VCaP (cell line): ENCODE results near the gene PLEKHO1.

ENCODE experiments used
- H3K27ac ChIP-seq: fragments of 450-650 bp; 2 replicates; pipeline ENCODE4 v1.5.1; 2017
- TF ChIP-seq, protein P1 (sequence below): fragments of 450-650 bp; conservative IDR thresholded peaks from 2 replicates; pipeline ENCODE4 v1.5.1; 2017; ENCODE audit warnings: mild to moderate bottlenecking, moderate library complexity

Gene PLEKHO1

DNA sequence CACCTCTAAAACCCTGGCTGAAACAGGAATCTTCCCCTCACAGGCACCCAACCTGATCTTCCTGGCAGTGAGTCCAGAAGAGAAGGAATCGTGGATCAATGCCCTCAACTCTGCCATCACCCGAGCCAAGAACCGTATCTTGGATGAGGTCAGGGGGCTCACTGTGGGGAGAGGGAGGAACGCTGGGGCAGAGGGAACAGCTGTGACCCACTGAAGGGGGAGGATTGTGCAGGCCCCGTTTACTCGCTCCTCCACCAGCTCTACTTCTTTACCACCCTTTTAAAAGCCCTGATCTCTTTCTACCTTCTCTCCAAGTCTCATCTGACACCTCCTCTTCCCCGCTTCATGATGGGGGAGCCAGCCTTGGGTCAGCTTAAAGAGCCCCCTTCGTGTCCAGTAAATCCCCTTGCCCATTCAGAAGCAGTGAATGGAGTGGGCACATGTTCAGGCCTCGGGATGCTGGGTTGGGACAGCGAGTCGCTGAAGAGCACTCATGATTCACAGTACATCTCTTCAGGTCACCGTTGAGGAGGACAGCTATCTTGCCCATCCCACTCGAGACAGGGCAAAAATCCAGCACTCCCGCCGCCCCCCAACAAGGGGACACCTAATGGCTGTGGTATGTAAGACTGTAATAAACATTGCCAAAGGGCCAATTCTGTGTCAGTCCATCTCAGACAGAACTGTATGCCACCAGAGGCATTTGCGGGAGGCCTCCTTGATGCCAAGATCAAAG lies 7.3 kb downstream of the PLEKHO1 start:
- H3K27ac ChIP-seq = no peak overlapping the region
- TF ChIP-seq, protein P1, sequence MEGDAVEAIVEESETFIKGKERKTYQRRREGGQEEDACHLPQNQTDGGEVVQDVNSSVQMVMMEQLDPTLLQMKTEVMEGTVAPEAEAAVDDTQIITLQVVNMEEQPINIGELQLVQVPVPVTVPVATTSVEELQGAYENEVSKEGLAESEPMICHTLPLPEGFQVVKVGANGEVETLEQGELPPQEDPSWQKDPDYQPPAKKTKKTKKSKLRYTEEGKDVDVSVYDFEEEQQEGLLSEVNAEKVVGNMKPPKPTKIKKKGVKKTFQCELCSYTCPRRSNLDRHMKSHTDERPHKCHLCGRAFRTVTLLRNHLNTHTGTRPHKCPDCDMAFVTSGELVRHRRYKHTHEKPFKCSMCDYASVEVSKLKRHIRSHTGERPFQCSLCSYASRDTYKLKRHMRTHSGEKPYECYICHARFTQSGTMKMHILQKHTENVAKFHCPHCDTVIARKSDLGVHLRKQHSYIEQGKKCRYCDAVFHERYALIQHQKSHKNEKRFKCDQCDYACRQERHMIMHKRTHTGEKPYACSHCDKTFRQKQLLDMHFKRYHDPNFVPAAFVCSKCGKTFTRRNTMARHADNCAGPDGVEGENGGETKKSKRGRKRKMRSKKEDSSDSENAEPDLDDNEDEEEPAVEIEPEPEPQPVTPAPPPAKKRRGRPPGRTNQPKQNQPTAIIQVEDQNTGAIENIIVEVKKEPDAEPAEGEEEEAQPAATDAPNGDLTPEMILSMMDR = no peak

DNA sequence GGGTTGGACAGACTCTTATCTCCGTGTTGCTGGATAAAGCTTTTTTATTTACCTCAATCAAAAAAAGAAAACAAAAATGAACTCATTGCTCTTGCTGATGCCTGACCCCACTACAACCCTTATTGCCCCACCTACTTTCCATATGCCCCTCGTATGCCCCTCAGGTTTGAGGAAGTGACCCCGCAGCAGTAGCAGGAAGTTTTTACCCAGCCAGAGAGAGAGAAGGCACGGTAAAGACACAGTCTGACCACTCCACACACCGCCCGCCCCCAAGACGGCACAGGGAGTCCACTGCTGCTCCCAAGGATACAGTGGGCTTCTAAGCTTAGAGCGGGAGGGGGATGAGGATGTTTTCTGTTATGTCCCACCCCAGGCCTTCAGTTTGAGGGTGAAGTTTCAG lies 9.8 kb downstream of the PLEKHO1 start:
- TF ChIP-seq, protein P1 = no peak
- H3K27ac ChIP-seq = no peak overlapping the region

DNA sequence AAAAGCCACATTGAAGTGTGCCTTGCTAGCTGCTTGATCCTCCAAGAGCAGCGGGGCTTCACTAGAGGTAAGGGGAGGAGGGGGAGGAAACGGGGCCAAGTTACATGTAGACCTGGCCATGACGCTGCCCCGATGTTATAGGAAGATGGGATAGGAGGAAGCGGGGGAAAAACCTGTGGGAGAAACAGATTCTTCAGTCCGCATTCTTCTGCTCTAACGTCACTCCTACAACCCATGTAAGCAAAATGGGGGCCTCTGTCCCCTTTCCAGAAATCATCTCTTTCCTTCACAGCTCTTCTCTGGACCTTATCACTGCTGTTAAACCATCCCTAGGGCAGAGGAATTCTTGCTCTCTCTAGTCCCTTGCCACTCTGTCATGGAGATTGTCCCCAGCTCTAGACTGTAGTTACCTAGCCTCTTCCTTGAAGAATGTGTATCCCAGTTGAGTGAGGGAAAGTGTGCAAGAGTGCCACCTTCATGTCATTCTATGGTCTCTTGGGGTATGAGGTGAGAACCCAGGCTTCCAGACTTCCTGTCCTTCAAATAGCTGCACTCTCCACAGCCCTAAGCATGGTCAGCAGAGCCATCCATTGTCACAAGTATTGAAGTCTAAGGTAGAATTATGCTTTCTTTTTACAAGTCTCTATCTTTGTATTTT lies 11.4 kb downstream of the PLEKHO1 start:
- TF ChIP-seq, protein P1 = no peak
- no peak overlapping the region for H3K27ac ChIP-seq

DNA sequence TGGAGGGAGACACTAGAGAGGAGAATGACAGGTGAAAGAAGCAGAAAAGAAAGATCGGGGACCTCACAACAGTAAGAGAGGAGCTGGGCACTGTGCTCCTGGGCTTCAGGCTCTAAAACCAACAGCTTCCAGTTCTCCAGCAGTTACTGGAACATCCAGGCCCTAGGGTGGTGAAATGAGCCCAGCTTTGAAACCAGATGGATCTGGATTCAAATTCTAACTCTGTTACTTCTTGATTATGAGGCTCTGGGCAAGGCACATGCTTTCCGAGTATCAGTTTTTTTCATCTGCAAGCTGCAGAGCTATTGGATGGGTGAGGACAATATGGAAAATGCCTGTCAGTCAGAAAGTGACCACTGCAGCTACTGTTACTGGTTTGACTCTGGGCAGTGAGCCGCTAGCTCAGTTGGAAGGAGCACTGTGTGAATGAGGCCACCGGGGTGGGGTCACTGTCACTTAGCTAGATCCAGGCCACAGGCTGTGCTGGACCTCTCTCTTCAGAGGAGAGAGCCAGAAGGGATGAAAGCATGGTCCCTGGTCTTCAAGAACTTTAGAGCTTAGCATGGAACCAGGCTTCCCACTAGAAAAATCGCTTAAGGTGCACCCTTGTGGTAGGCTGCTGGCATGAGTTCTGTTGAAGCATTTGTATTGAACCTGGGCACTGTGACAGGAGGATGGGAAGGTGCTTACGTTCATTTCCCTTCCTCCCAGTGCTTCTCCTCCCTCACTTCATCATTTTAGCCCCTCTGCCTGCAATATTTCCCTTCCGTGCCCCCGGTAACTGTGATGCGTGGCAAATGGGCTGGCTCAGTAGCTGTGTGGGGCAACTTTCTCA lies 12.2 kb downstream of the PLEKHO1 start:
- no peak overlapping the region for H3K27ac ChIP-seq
- TF ChIP-seq, protein P1 = no peak

DNA sequence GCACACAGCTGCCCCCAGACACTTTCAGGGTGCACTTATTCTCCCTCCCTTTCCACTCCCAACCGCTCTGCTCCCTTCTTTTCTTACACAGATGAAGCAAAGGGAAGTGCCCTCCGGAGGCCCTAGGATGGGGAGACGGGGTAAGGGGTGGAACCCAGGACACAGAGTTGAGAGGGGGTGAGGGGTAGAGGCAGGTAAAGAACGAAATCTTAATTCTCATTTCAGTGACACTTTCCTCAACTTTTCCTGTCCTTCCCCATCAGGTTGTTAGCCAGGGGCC lies 12.8 kb downstream of the PLEKHO1 start:
- TF ChIP-seq, protein P1 = no peak
- no peak overlapping the region for H3K27ac ChIP-seq

DNA sequence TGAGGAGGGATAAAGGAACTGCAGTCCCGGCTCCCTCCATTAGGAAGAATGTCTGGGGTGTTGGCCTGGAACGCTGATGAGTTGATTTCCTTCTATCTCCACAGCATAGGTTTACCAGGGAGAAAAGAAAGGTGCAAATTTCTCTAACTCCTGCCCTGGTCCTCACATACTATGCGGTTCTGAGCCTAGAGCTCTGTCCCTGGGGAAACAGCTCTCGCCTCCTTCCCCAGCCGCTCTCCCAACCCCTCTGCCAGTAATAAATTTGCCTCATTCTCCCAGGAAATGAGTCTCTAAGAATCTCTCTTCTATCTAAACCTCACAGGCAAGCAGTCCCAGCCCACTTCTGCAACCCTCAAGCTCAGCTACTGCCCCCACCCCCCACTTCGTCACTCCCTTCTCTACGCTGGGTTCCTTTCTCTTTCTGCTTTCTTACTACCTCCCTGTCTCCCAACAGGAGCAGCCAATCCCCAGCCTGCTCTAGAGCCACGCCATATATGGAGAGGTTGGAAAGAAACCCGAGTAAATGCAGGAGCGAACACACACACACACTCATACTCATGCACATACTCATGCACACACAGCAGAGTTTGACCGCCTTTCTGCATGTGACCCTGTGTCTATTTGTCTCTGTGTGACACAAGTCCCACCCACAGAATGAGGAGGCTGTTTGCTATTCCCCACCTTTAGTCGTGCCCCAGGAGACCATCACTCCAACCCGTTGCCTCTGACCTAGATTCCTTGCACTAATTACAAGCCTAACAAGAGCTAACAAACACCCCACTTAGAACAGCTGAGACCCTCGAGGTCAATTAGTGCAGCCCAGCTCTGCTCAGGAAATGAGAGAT lies 13.4 kb downstream of the PLEKHO1 start:
- TF ChIP-seq, protein P1 = no peak
- H3K27ac ChIP-seq = no peak overlapping the region

DNA sequence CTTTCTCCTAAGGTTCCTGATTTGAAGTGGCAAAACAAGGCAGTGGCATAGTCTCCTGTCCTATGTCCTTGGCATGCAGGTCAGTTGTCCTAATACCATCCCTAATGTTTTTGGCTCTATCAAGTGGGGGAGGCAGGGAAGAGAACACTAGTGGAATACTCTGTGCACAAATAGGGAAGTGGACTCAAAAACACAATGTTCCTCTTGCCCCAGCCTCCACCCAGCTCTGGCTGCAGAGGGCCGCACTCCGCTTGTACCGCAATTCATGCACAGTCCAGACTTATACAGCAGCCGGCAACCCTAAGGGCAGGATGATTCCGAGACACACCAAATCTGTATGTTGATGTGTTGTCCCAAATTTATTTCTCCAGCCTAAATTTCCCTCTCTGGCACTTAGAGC lies 14.5 kb downstream of the PLEKHO1 start:
- TF ChIP-seq, protein P1 = no peak
- H3K27ac ChIP-seq = no peak overlapping the region
